Uterus (tissue), 2 donors: Measurements from ENCODE around the gene KCNC2.

Source experiments
- POLR2A ChIP-seq, 2 donors: fragments of 450-650 bp; IDR thresholded peaks; one replicate each; pipeline ENCODE4 v1.6.1; 2016; ENCODE audit warnings: antibody characterized with exemption in 2 of 2, mild to moderate bottlenecking in 1 of 2, moderate library complexity in 1 of 2
- TF ChIP-seq, protein P1 (sequence below), 4 experiments: fragments of 200-600 bp in 2 of 4; fragments of 450-650 bp in 2 of 4; sonication (generic) in 2 of 4; IDR thresholded peaks; one replicate each; pipeline ENCODE4 v1.5.1; 2016 to 2019; ENCODE audit warnings: antibody characterized with exemption in 4 of 4, mild to moderate bottlenecking in 2 of 4, moderate library complexity in 1 of 4

DNA sequence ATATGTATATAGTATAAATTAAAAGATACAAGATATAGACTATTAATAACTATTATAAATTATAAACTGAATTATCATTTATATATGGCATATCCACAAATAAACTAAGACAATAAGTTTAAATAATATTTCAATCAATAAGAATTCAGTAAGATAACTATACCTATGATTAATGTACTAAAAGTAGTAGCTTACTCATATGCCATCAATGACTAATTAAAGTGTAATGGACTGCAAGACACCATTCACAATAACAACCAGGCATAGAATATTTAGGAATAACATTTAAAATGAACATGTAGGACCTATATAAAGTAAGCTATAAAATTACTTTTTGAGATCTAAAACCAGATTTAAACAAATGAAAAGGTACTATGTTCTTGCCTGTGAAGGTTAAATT is 18.8 kb downstream of the KCNC2 start:
- TF ChIP-seq, protein P1, sequence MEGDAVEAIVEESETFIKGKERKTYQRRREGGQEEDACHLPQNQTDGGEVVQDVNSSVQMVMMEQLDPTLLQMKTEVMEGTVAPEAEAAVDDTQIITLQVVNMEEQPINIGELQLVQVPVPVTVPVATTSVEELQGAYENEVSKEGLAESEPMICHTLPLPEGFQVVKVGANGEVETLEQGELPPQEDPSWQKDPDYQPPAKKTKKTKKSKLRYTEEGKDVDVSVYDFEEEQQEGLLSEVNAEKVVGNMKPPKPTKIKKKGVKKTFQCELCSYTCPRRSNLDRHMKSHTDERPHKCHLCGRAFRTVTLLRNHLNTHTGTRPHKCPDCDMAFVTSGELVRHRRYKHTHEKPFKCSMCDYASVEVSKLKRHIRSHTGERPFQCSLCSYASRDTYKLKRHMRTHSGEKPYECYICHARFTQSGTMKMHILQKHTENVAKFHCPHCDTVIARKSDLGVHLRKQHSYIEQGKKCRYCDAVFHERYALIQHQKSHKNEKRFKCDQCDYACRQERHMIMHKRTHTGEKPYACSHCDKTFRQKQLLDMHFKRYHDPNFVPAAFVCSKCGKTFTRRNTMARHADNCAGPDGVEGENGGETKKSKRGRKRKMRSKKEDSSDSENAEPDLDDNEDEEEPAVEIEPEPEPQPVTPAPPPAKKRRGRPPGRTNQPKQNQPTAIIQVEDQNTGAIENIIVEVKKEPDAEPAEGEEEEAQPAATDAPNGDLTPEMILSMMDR (IDR thresholded peaks at IDR 0.05) = no peak
- TF ChIP-seq POLR2A (IDR thresholded peaks at IDR 0.05) = no peak
